Measurements from ENCODE around the gene ZNF331.
A peak's percentile ranks its signal among the peaks of the same experiment; 100 is the strongest.

The ZNF331 gene

GRCh38 chr19:53553865-53554791 is 16.2 kb downstream of the ZNF331 start:
- DNase-seq, result no peak
- Histone ChIP-seq H3K36me3 (ENCODE audit: control insufficient read depth in 1 of 2, insufficient read depth in 2 of 2, low read depth in 1 of 2, low read length in 2 of 2) (peaks cover 9 to 20% of the 10 kb centered on the region in 2 experiments), H4K91ac (ENCODE audit: low read length) (no peak overlapping the region), H4K8ac (ENCODE audit: low read length) (no peak overlapping the region), H3K18ac (ENCODE audit: low read depth in 1 of 2, low read length in 2 of 2) (no peak overlapping the region), H3K9me3 (ENCODE audit: control insufficient read depth, low read length) (no peaks in the 10 kb centered on the region), H2BK12ac (ENCODE audit: low read length in 2 of 2) (no peak overlapping the region), H3K14ac (ENCODE audit: low read length in 2 of 2) (no peak overlapping the region), H2BK120ac (ENCODE audit: low read depth, low read length) (no peak overlapping the region), H3K27me3 (ENCODE audit: control insufficient read depth in 1 of 2, insufficient read depth in 1 of 2, low read length in 2 of 2) (no peaks in the 10 kb centered on the region), H3K4ac (ENCODE audit: low read depth in 1 of 2, low read length in 2 of 2) (no peak overlapping the region), H3K9ac (ENCODE audit: low read length) (peak overlapping the region; percentile 92), H3K4me2 (ENCODE audit: low read length, poor library complexity, severe bottlenecking) (no peak overlapping the region), H3K79me1 (replicated peaks; ENCODE audit: low read length, poor library complexity, severe bottlenecking) (peaks cover 9% of the 10 kb centered on the region), H2AK5ac (ENCODE audit: low read length, severe bottlenecking) (no peak overlapping the region), H3K4me1 (ENCODE audit: control insufficient read depth, insufficient read depth, low read depth, low read length) (no peaks in the 10 kb centered on the region), H3K27ac (ENCODE audit: low read length, poor library complexity, severe bottlenecking) (no peak overlapping the region), H2AFZ (ENCODE audit: low read depth, low read length) (no peak overlapping the region), H2BK5ac (ENCODE audit: low read depth, low read length, poor library complexity, severe bottlenecking) (no peak overlapping the region), H2BK15ac (ENCODE audit: low read depth, poor library complexity, severe bottlenecking) (no peak overlapping the region), H3K23ac (ENCODE audit: low read length in 2 of 2) (no peak overlapping the region), H3K4me3 (ENCODE audit: insufficient read depth in 1 of 2, low read depth in 1 of 2, low read length in 2 of 2) (peak overlapping the region; percentile 9 to 84)
- 98% methylated on average over 75 of the region's 77 CpGs for WGBS

GRCh38 chr19:53554804-53555203 is 16.9 kb downstream of the ZNF331 start:
- Histone ChIP-seq H3K4me2 (ENCODE audit: low read length, poor library complexity, severe bottlenecking) (no peak overlapping the region), H4K91ac (ENCODE audit: low read length) (no peak overlapping the region), H3K4me3 (ENCODE audit: insufficient read depth in 1 of 2, low read depth in 1 of 2, low read length in 2 of 2) (peak overlapping the region in 1 of 2 experiments; percentile 84), H3K79me1 (replicated peaks; ENCODE audit: low read length, poor library complexity, severe bottlenecking) (peaks cover 9% of the 10 kb centered on the region), H3K9ac (ENCODE audit: low read length) (peak overlapping the region; percentile 92), H2AK5ac (ENCODE audit: low read length, severe bottlenecking) (no peak overlapping the region), H3K14ac (ENCODE audit: low read length in 2 of 2) (no peak overlapping the region), H3K4ac (ENCODE audit: low read depth in 1 of 2, low read length in 2 of 2) (no peak overlapping the region), H2BK120ac (ENCODE audit: low read depth, low read length) (no peak overlapping the region), H2BK15ac (ENCODE audit: low read depth, poor library complexity, severe bottlenecking) (no peak overlapping the region), H3K4me1 (ENCODE audit: control insufficient read depth, insufficient read depth, low read depth, low read length) (no peaks in the 10 kb centered on the region), H4K8ac (ENCODE audit: low read length) (no peak overlapping the region), H2AFZ (ENCODE audit: low read depth, low read length) (no peak overlapping the region), H2BK5ac (ENCODE audit: low read depth, low read length, poor library complexity, severe bottlenecking) (no peak overlapping the region), H3K9me3 (ENCODE audit: control insufficient read depth, low read length) (no peaks in the 10 kb centered on the region), H3K36me3 (ENCODE audit: control insufficient read depth in 1 of 2, insufficient read depth in 2 of 2, low read depth in 1 of 2, low read length in 2 of 2) (peaks cover 9 to 27% of the 10 kb centered on the region in 2 experiments), H3K18ac (ENCODE audit: low read depth in 1 of 2, low read length in 2 of 2) (no peak overlapping the region), H3K23ac (ENCODE audit: low read length in 2 of 2) (no peak overlapping the region), H3K27me3 (ENCODE audit: control insufficient read depth in 1 of 2, insufficient read depth in 1 of 2, low read length in 2 of 2) (no peaks in the 10 kb centered on the region), H3K27ac (ENCODE audit: low read length, poor library complexity, severe bottlenecking) (no peak overlapping the region), H2BK12ac (ENCODE audit: low read length in 2 of 2) (no peak overlapping the region)
- no peak for DNase-seq
- WGBS, result 99% methylated on average over 19 of the region's 24 CpGs

- no peak overlapping the region for H4K91ac ChIP-seq (ENCODE audit: low read length)
- H2BK120ac ChIP-seq (ENCODE audit: low read depth, low read length), result no peak overlapping the region
- no peaks in the 10 kb centered on the region for H3K27me3 ChIP-seq (ENCODE audit: control insufficient read depth in 1 of 2, insufficient read depth in 1 of 2, low read length in 2 of 2)
- no peak overlapping the region for H3K4ac ChIP-seq (ENCODE audit: low read depth in 1 of 2, low read length in 2 of 2)
- no peaks in the 10 kb centered on the region for H3K4me1 ChIP-seq (ENCODE audit: control insufficient read depth, insufficient read depth, low read depth, low read length)
- H3K9ac ChIP-seq (ENCODE audit: low read length), result peak overlapping the region; percentile 92
- no peak overlapping the region for H3K23ac ChIP-seq (ENCODE audit: low read length in 2 of 2)
- peak overlapping the region in 1 of 2 experiments; percentile 84 for H3K4me3 ChIP-seq (ENCODE audit: insufficient read depth in 1 of 2, low read depth in 1 of 2, low read length in 2 of 2)
- no peaks in the 10 kb centered on the region for H3K9me3 ChIP-seq (ENCODE audit: control insufficient read depth, low read length)
- H3K4me2 ChIP-seq (ENCODE audit: low read length, poor library complexity, severe bottlenecking), result no peak overlapping the region
- no peak overlapping the region for H3K18ac ChIP-seq (ENCODE audit: low read depth in 1 of 2, low read length in 2 of 2)
- no peak overlapping the region for H3K14ac ChIP-seq (ENCODE audit: low read length in 2 of 2)
- no peak overlapping the region for H3K27ac ChIP-seq (ENCODE audit: low read length, poor library complexity, severe bottlenecking)
- H3K36me3 ChIP-seq (ENCODE audit: control insufficient read depth in 1 of 2, insufficient read depth in 2 of 2, low read depth in 1 of 2, low read length in 2 of 2), result peaks cover 9 to 32% of the 10 kb centered on the region in 2 experiments
- WGBS, result 95% methylated on average over 13 of the region's 13 CpGs
- no peak for DNase-seq
- peaks cover 9% of the 10 kb centered on the region for H3K79me1 ChIP-seq (replicated peaks; ENCODE audit: low read length, poor library complexity, severe bottlenecking)
- no peak overlapping the region for H2BK5ac ChIP-seq (ENCODE audit: low read depth, low read length, poor library complexity, severe bottlenecking)
- H2BK12ac ChIP-seq (ENCODE audit: low read length in 2 of 2), result no peak overlapping the region
- no peak overlapping the region for H2AFZ ChIP-seq (ENCODE audit: low read depth, low read length)
- no peak overlapping the region for H2AK5ac ChIP-seq (ENCODE audit: low read length, severe bottlenecking)
- H4K8ac ChIP-seq (ENCODE audit: low read length), result no peak overlapping the region
- H2BK15ac ChIP-seq (ENCODE audit: low read depth, poor library complexity, severe bottlenecking), result no peak overlapping the region
Measured at GRCh38 chr19:53555352-53555751, 17.4 kb downstream of the ZNF331 start.

- no peak overlapping the region for H2AFZ ChIP-seq (ENCODE audit: low read depth, low read length)
- H4K8ac ChIP-seq (ENCODE audit: low read length), result no peak overlapping the region
Measured at GRCh38 chr19:53571339-53571738, 33.4 kb downstream of the ZNF331 start.

More at GRCh38 chr19:53571339-53571738, 33.4 kb downstream of the ZNF331 start:
- Histone ChIP-seq H3K27me3 (ENCODE audit: control insufficient read depth in 1 of 2, insufficient read depth in 1 of 2, low read length in 2 of 2) (no peaks in the 10 kb centered on the region), H3K18ac (ENCODE audit: low read depth in 1 of 2, low read length in 2 of 2) (no peak overlapping the region), H3K4me2 (ENCODE audit: low read length, poor library complexity, severe bottlenecking) (no peak overlapping the region), H3K27ac (ENCODE audit: low read length, poor library complexity, severe bottlenecking) (no peak overlapping the region), H3K23ac (ENCODE audit: low read length in 2 of 2) (no peak overlapping the region), H2BK15ac (ENCODE audit: low read depth, poor library complexity, severe bottlenecking) (no peak overlapping the region), H3K4me3 (ENCODE audit: insufficient read depth in 1 of 2, low read depth in 1 of 2, low read length in 2 of 2) (no peak overlapping the region), H3K4me1 (ENCODE audit: control insufficient read depth, insufficient read depth, low read depth, low read length) (no peaks in the 10 kb centered on the region), H2BK12ac (ENCODE audit: low read length in 2 of 2) (no peak overlapping the region), H3K36me3 (ENCODE audit: control insufficient read depth in 1 of 2, insufficient read depth in 2 of 2, low read depth in 1 of 2, low read length in 2 of 2) (peaks cover 39 to 75% of the 10 kb centered on the region in 2 experiments), H2BK5ac (ENCODE audit: low read depth, low read length, poor library complexity, severe bottlenecking) (no peak overlapping the region), H3K9ac (ENCODE audit: low read length) (no peak overlapping the region), H3K79me1 (replicated peaks; ENCODE audit: low read length, poor library complexity, severe bottlenecking) (peaks cover 1% of the 10 kb centered on the region), H3K14ac (ENCODE audit: low read length in 2 of 2) (no peak overlapping the region), H3K4ac (ENCODE audit: low read depth in 1 of 2, low read length in 2 of 2) (no peak overlapping the region), H4K91ac (ENCODE audit: low read length) (no peak overlapping the region), H2BK120ac (ENCODE audit: low read depth, low read length) (no peak overlapping the region), H3K9me3 (ENCODE audit: control insufficient read depth, low read length) (peaks cover 50% of the 10 kb centered on the region), H2AK5ac (ENCODE audit: low read length, severe bottlenecking) (no peak overlapping the region)
- DNase-seq, result no peak
- 98% methylated on average over 12 of the region's 12 CpGs for WGBS
